CD4-positive, alpha-beta T cell treated with Interferon alpha-2 for 1 hour (primary cell): ENCODE measurements around the gene STIP1.

Experiments
- DNase-seq, 2 donors: peaks; one replicate each; pipeline ENCODE4 v3.0.0-alpha.2; 2020 to 2022

The STIP1 gene

GRCh38 chr11:64224891-64225607 lies 39.1 kb downstream of the STIP1 start:
- DNase-seq = no peak

DNA sequence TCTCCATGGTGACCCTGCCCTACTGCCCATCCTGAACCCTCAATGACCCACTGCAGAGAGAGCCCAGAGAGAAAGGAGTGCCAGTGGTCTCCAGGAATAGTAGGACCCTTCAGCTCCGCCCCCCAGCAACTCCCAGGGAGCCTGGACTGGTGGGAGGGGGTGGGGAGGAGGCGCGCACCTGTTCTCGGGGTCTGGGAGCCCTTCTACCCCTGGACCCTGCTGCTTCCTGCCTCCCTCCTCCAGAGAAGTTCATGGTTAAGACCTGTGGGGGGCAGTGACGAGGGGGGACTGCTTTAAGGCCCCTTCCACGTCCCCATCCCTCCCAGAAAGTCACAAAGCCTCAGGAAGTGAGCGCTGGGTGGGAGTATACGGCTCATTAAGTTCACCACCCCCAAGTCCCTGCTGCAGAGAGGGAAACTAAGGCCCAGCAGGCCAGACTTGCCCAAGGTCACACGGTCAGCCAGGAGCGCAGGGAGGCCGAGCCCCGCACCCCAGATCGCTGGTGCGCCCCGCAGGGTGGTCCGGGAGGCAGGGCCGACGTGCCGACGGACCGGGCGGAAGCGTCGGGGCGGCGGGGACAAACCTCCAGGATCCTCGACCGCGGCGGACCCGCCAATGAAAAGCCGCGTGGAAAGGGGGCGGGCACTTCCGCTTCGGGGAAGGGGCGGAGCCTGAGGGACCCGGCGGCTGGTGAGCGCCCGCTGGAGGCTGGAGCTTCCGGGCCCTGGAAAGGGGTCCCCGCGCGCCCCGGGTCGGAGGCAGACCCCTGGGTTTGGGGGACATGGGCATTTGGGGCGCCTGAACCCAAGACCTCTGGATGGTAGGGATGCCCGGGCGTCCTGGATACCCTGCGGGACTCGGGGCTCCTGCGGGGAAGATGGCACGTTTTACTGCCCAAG lies 39.9 kb downstream of the STIP1 start, which contains the start of the genes NUDT22 and TRPT1:
TSS of gene NUDT22 (plus strand) at position 667 of the 899 bp plus-strand sequence. CDS start 379 bp downstream, outside the sequence.
TSS of gene TRPT1 (minus strand) at position 579 of the 899 bp plus-strand sequence. CDS start at position 253, 326 bp downstream.
- DNase-seq = peak; percentile 85 to 89

- DNase-seq = peak; percentile 57 to 74
These were observed 40.6 kb downstream of the STIP1 start for GRCh38 chr11:64226507-64227051.

- DNase-seq = no peak
These were observed 41.5 kb downstream of the STIP1 start for GRCh38 chr11:64227405-64227956.

DNA sequence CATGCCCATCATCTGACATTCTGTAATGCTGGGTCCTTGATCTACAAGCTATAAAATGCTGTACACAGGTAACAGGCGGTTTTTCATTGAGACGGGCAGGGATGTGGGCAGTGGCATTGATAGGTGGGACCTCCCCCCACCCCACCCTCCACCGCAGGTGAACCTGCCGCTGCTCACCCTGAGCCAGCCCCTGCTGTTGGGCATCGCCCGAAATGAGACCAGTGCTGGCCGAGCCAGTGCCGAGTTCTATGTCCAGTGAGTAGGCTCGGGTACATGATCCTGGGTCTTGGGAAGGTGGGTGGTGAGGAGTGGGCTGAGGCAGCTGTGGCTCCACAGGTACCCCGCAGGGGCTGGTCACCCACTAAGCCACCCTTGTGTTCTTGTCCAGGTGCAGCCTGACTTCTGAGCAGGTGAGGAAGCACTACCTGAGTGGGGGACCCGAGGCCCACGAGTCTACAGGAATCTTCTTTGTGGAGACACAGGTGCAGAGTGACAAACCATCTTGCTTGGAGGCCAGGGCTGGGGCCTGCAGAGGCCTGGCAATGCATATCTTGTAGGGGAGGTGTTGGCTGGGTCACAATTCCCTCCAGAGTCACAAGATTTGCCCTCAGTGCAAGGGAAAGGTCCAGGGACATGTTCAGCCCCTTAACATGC lies 43.2 kb downstream of the STIP1 start:
- no peak for DNase-seq

DNA sequence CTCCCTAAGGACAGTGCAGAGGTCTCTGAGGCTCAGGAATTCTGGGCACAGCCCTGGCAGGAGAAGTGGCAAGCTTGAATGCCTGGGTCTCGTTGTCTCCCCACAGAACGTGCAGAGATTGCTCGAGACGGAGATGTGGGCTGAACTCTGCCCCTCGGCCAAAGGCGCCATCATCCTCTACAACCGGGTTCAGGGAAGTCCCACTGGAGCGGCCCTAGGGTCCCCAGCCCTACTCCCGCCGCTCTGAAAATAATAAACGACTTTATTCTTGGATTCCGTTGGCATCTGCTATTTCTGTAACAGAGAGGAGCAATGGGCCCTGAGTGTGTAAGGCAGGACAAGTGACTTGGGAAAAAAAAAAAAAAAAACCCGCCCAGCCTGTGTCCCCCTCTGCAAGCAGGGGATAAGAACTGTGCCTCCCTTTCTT lies 43.8 kb downstream of the STIP1 start:
- no peak for DNase-seq

DNA sequence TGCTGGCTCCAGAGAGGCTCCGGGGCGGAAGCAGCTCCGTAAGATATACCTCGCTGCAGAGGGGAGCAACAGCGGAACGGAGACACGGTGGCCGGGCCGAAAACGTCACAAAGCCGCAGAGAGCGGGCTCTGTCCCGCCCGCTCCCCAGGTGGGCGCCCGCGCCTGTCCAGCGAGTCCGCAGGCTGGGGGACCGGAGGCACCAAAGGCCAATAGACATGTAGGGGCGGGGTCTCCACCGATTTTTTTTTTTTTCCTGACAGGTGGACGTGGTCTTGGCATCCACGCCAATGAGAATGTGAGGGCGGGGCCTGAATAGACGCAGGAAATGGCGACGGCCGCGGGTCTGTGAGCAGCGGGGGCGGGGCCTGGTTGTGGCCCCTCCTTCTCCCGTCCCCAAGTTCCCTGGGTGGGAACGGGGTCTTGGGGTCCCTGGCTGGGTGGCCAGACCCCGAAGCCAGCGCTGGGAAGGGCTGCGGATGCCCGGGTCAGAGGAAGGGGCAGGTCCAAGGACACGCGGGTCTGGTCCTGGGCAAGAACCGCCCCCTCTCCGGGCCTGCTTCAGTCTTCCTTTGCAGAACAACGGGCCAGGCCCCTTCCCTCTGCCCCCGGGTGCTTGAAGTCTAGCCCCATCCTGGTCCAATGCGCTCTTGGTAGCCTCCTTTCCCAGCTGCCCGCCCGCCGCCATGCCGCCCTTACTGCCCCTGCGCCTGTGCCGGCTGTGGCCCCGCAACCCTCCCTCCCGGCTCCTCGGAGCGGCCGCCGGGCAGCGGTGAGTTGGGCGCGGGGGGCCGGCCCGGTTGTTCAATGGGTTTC lies 44.4 kb downstream of the STIP1 start, which contains the start of gene DNAJC4:
TSS of gene DNAJC4 (plus strand) at position 378 of the 814 bp plus-strand sequence. CDS start at position 685, 307 bp downstream.
- DNase-seq = peak; percentile 89 to 92

DNA sequence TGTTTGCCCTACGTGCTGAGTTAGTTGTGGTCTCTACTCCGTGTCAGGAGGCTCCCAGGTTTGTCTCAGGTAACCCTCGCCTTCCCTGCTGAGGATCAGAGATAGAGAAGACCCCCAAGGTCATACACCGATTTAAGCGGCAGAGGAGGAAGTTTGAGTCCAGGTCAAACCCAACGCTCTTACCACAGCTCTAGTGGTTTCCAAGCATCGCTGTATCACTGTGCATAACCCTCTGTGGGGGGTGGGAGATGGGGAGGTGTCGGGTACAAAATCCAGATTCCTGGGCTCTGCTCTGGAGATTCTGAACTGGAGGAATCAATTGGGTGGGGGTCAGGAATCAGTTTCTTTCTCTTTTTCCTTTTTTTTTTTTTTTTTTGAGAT lies 45.0 kb downstream of the STIP1 start:
- DNase-seq = no peak

- no peak for DNase-seq
These were observed 45.6 kb downstream of the STIP1 start for GRCh38 chr11:64231546-64231945.

DNA sequence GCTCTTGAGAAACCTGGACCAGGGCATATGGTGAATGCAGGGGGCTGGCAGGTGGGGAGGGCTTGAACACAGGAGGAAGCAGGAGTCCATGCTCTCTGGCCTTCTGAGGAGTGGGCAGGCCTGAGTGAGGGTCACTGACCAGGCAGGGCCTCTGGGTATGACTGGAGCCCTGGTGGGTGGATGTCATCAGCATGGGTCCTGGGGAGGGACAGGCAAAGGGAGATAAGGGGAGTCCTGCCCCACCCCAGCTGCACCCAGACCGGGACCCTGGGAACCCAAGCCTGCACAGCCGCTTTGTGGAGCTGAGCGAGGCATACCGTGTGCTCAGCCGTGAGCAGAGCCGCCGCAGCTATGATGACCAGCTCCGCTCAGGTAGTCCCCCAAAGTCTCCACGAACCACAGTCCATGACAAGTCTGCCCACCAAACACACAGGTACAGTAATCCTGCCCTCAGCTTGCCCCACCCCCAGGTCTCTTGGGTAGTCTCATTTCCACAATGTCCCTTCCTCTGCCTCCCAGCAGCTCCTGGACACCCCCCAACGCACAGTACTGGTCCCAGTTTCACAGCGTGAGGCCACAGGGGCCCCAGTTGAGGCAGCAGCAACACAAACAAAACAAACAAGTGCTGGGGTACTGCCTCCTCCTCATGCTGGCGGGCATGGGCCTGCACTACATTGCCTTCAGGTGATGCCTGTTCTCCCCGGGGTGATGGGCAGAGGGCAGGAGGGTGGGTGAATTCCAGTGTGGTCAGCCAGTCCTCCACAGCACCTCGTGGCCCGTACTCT lies 46.4 kb downstream of the STIP1 start:
- DNase-seq = no peak

DNA sequence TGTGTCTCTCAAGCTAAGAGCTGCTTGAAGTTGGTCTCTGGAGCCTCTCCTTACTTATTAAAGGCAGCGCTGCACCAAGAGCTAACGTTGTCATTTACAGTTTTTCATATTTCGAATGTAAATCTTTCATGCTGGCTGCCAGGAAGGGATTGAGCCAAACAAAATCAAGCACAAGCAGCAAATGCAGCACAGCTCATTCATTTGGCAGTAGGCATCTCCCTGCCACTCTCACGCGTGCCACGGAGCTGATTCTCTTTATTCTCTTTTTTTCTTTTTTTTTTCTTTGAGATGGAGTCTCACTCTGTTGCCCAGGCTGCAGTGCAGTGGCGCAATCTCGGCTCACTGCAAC lies 47.0 kb downstream of the STIP1 start:
- DNase-seq = no peak

DNA sequence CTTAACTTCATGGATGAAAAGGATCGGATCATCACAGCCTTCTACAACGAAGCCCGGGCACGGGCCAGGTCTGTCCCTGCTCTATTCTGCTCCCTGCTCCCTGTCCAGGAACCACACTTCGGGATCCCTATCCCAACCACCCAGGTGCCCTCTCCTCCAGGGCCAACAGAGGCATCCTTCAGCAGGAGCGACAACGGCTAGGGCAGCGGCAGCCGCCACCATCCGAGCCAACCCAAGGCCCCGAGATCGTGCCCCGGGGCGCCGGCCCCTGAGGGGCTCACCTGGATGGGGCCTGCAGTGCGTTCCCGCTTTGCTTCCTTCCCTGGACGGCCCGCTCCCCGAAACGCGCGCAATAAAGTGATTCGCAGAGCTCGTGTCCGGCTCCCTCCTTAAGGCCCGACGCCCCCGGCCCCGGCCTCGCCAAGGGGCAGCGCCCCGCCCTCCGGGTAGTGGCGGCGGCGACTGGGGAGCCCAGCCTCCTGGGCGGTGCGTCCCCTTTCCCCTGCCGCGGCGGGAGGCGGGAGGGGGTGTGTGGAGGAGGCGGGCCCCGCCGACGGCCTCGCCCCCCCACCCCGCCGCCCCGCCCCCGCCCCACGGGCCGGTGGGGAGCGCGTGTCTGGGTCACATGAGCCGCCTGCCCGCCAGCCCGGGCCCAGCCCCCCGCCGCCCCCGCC lies 48.1 kb downstream of the STIP1 start, which contains the start of gene VEGFB:
TSS of gene VEGFB (plus strand) at position 672 of the 674 bp plus-strand sequence. CDS start 250 bp downstream, outside the sequence.
- DNase-seq = peak; percentile 76 to 86

DNA sequence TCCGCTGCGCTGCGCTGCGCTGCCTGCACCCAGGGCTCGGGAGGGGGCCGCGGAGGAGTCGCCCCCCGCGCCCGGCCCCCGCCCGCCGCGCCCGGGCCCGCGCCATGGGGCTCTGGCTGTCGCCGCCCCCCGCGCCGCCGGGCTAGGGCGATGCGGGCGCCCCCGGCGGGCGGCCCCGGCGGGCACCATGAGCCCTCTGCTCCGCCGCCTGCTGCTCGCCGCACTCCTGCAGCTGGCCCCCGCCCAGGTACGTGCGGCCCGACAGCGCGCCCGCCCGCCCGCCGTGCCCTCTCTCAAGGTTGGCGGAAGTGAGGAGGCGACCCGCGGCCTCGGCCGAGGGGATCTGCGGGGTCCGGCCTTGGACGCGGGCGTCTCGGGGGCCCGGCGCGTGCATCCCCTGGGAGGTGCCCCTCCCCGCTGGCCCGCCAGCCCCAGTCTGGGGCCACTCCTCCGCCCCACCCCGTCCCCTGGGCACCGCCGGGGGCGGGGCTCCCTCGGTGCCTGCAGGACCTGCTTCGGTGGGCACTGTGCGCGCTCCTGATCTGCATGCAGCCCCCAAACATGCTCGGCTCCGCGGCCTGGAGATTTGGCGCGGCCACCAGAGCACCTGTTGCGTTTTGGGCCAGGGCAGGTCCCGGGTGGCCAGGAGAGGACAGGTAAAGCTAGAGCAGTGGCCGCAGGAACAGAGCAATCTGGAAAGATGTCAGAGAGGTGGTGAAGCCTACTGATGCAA lies 48.8 kb downstream of the STIP1 start:
- peak; percentile 30 to 55 for DNase-seq

DNA sequence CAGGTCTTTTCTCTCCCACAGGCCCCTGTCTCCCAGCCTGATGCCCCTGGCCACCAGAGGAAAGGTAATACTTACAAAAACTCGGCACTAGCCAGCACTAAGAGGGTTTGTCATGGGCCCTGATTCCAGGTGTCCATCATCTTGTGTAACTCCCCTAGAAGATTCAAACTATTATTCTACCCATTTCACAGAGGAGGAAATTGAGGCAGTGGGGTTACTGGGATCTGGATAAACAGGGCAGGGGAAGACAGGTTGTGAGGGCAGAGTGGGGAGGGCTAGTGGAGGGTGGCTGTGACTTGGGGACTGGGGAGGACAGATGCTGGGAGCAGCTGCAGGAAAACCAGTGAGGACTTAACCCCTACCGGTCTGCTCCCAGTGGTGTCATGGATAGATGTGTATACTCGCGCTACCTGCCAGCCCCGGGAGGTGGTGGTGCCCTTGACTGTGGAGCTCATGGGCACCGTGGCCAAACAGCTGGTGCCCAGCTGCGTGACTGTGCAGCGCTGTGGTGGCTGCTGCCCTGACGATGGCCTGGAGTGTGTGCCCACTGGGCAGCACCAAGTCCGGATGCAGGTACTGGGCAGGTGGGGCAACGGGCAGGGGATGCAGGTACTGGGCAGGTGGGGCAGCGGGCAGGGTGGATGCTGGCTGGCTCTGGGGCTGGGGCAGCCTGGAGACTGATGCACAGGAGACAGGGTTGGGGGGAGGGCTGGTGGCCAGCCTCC lies 49.6 kb downstream of the STIP1 start:
- no peak for DNase-seq

GRCh38 chr11:64237484-64237951 lies 51.5 kb downstream of the STIP1 start:
- no peak for DNase-seq

DNA sequence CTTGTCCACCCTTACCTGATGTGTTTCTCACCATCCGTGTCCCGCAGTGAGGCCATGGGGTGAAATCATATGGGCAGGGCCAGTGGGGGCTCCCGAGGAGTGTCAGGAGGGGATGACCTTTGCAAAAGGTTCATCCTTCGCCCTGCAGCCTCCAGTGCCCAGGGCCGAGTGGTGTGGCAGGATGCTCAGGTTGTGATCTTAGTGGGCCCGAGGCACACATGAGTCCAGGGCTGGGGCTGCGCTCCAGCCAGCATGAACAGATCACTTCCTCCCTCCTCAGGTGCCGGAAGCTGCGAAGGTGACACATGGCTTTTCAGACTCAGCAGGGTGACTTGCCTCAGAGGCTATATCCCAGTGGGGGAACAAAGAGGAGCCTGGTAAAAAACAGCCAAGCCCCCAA lies 52.1 kb downstream of the STIP1 start:
- no peak for DNase-seq

DNA sequence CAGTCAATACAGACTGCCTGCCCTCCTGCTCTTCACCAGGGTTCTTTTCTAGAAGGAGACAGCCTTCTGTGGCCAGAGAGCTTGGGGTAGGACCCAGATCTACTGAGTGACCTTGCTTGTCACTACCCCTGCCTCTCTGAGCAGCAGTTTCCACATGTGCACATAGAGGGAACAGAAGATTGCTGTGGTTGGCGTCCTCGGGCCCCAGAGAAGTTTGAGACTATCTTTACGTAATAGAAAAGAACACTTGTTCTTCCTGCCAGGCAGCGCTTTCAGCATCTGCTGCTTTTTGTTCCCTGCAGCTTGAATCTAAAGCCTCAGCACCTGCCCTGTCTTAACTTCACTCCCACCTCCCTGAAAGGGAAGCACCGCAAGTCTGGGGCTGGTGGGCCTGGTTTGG lies 53.0 kb downstream of the STIP1 start:
- no peak for DNase-seq

DNA sequence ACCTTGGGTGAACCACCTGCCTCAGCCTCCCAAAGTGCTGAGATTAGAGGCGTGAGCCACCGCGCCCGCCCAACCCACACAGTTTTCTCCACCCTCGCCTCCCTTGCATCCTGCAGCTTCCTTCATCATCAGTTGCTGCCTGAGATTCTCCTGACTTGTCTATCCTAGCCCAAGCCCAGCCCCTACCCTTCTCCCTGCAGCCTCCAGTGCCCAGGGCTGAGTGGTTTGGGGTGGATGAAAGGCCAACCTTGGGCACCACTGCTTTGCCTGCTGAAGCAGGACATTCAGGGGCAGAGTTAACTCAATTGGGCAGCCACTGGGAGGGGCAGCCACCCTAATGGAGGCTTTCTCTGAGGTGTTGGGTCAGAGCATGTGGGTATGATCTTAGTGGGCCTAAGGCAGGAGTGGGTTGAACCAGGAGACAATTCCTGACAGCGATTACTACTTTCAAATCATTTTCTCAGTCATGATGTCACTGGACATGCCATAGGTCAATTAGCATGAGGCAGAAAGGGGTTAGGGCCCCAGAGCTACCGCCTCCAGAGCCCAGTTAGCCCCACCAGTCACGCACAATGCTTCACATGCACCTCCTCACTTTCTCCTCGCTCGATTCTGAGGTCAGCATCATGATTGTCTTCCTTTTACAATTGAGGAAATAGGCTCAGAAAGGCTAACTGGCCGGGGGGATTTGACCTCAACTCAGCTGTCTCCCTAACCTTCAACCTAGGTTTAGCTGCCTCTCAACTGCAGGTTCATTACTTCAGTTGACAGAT lies 53.9 kb downstream of the STIP1 start:
- peak in 1 of 2 donors; percentile 80 for DNase-seq
